Colonic mucosa (tissue), 4 donors: ENCODE data around the gene FARS2. TPM values are rescaled to one million over a fixed set of nuclear protein-coding genes. Genes with fewer than 3 reads are reported as not detected.

Experiments
- DNase-seq: peaks from one replicate; pipeline ENCODE4 v3.0.0-alpha.2; 2020
- H3K27ac ChIP-seq: fragments of 200-600 bp; one replicate; pipeline ENCODE4 v1.8.0; 2021
- H3K27me3 ChIP-seq: fragments of 200-600 bp; one replicate; pipeline ENCODE4 v1.8.0; 2021
- H3K36me3 ChIP-seq: fragments of 200-600 bp; one replicate; pipeline ENCODE4 v1.8.0; 2021
- H3K4me1 ChIP-seq: fragments of 200-600 bp; one replicate; pipeline ENCODE4 v1.8.0; 2021; ENCODE audit warnings: mild to moderate bottlenecking
- H3K4me3 ChIP-seq: fragments of 200-600 bp; one replicate; pipeline ENCODE4 v1.8.0; 2021
- H3K9ac ChIP-seq, 2 donors: one replicate each; pipeline ENCODE4 v1.7.0; 2013; ENCODE audit warnings: control low read depth in 2 of 2, low read depth in 2 of 2, low read length in 2 of 2
- H3K9me3 ChIP-seq: fragments of 200-600 bp; one replicate; pipeline ENCODE4 v1.8.0; 2021
- intact Hi-C: fragments of 100-400 bp; cut with DNase I; formaldehyde crosslinking; loops from one replicate; pipeline ENCODE4 v1.14.1; 2022
- total RNA-seq, 2 donors: library from RNA; stranded (reverse); fragmentation: NEBNext Ultra II Directional in 1 of 2; extraction: Animal tissue kit (Norgen Biotek cat#: 25700) in 1 of 2; gene quantifications; one replicate each; pipeline ENCODE4 v1.2.1, GENCODE V29; 2021
- TF ChIP-seq, protein P1 (sequence below): fragments of 200-600 bp; IDR thresholded peaks from one replicate; pipeline ENCODE4 v1.8.0; 2022; ENCODE audit warnings: antibody characterized with exemption, mild to moderate bottlenecking
- donor health status: healthy.
- donor health status: DM: no; HTN: no; CAD: no.
- donor health status: DM: no; HTN: no; CAD: no.

FARS2 gene
- 10 to 100 TPM; 14.7 to 23.0 TPM for total RNA-seq

GRCh38 chr6:5260661-5261544 lies at the start of gene FARS2, which contains the start of gene LYRM4:
TSS of gene FARS2 (plus strand) at chr6:5261513.
TSS of gene LYRM4 (minus strand) at chr6:5260950. CDS start at chr6:5260733, 217 bp downstream.
- TF ChIP-seq, protein P1, sequence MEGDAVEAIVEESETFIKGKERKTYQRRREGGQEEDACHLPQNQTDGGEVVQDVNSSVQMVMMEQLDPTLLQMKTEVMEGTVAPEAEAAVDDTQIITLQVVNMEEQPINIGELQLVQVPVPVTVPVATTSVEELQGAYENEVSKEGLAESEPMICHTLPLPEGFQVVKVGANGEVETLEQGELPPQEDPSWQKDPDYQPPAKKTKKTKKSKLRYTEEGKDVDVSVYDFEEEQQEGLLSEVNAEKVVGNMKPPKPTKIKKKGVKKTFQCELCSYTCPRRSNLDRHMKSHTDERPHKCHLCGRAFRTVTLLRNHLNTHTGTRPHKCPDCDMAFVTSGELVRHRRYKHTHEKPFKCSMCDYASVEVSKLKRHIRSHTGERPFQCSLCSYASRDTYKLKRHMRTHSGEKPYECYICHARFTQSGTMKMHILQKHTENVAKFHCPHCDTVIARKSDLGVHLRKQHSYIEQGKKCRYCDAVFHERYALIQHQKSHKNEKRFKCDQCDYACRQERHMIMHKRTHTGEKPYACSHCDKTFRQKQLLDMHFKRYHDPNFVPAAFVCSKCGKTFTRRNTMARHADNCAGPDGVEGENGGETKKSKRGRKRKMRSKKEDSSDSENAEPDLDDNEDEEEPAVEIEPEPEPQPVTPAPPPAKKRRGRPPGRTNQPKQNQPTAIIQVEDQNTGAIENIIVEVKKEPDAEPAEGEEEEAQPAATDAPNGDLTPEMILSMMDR: no peak
- Histone ChIP-seq H3K27ac (peak within 1 kb of the TSS; percentile 90), H3K4me1 (no peaks in the 10 kb centered on the region), H3K4me3 (peak within 1 kb of the TSS; percentile 69), H3K9me3 (no peaks in the 10 kb centered on the region), H3K9ac (peak within 1 kb of the TSS; percentile 71 to 84), H3K27me3 (no peaks in the 10 kb centered on the region), H3K36me3 (no peaks in the 10 kb centered on the region)
- intact Hi-C loops: no loop called here
- peak; percentile 88 for DNase-seq

- intact Hi-C loops: loop anchor here (5.0 kb wide), 1 partner anchor 163 kb away; no protein-coding TSS in a partner anchor
- no peaks in the 10 kb centered on the region for H3K27me3 ChIP-seq
- no peaks in the 10 kb centered on the region for H3K4me1 ChIP-seq
Observed at GRCh38 chr6:5213836-5214235, 47.5 kb upstream of the FARS2 start.

GRCh38 chr6:5214570-5215052 lies 46.7 kb upstream of the FARS2 start:
- Histone ChIP-seq H3K27me3 (no peaks in the 10 kb centered on the region), H3K36me3 (no peaks in the 10 kb centered on the region), H3K9ac (no peak overlapping the region), H3K9me3 (no peaks in the 10 kb centered on the region), H3K27ac (no peak overlapping the region), H3K4me1 (no peaks in the 10 kb centered on the region), H3K4me3 (no peak overlapping the region)
- TF ChIP-seq, protein P1: peak; percentile 54
- intact Hi-C loops: loop anchor here (5.0 kb wide), 1 partner anchor 163 kb away; no protein-coding TSS in a partner anchor
- DNase-seq: peak; percentile 27

More at GRCh38 chr6:5213836-5214235, 47.5 kb upstream of the FARS2 start:
- Histone ChIP-seq H3K4me3 (no peak overlapping the region), H3K9me3 (no peaks in the 10 kb centered on the region), H3K27ac (no peak overlapping the region), H3K36me3 (no peaks in the 10 kb centered on the region), H3K9ac (no peak overlapping the region)
- no peak for DNase-seq
- TF ChIP-seq, protein P1: no peak

GRCh38 chr6:5215159-5215558 lies 46.2 kb upstream of the FARS2 start:
- Histone ChIP-seq H3K27ac (no peak overlapping the region), H3K27me3 (no peaks in the 10 kb centered on the region), H3K9ac (no peak overlapping the region), H3K4me1 (no peaks in the 10 kb centered on the region), H3K9me3 (no peaks in the 10 kb centered on the region), H3K36me3 (no peaks in the 10 kb centered on the region), H3K4me3 (no peak overlapping the region)
- no peak for DNase-seq
- intact Hi-C loops: no loop called here
- TF ChIP-seq, protein P1: no peak

- Histone ChIP-seq H3K27me3 (no peaks in the 10 kb centered on the region), H3K9me3 (no peaks in the 10 kb centered on the region), H3K36me3 (no peaks in the 10 kb centered on the region), H3K4me3 (no peak overlapping the region), H3K9ac (no peak overlapping the region), H3K4me1 (no peaks in the 10 kb centered on the region), H3K27ac (no peak overlapping the region)
- TF ChIP-seq, protein P1: no peak
- intact Hi-C loops: no loop called here
- DNase-seq: peak; percentile 48
Observed at GRCh38 chr6:5215799-5216198, 45.5 kb upstream of the FARS2 start.
